ENCODE results near the gene CDH16.
A peak's percentile ranks its signal among the peaks of the same experiment; 100 is the strongest.

CDH16 gene

DNA sequence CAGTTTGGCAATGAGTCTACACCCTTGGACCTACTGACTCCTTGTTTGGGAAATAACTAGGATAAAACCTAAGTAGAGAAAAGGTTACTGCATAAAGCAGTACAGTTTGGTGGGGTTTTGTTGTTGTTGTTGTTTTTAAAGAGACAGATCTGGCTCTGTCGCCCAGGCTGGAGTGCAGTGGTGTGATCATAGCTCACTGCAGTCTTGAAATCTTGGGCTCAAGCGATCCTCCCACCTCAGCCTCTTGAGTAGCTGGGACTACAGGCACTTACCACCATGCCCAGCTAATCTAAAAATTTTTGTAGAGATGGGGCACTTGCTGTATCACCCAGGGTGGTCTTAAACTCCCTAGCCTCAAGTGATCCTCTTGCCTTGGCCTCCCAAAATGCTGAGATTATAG, 37.1 kb downstream of the CDH16 start (continued):
- TF ChIP-seq ZNF660 (tag by site-specific recombination; IDR thresholded peaks at IDR 0.05), result no peak
- TF ChIP-seq ZNF785 (tag by site-specific recombination; IDR thresholded peaks at IDR 0.05), result no peak
- no peak for TF ChIP-seq ZNF37A (tag by site-specific recombination; IDR thresholded peaks at IDR 0.05)
- no peak for TF ChIP-seq ZNF645 (tag by site-specific recombination; IDR thresholded peaks at IDR 0.05)

- Histone ChIP-seq H3K4me1 (ENCODE audit: control insufficient read depth, insufficient read depth, low read length) (no peaks in the 10 kb centered on the region), H3K9me3 (ENCODE audit: control insufficient read depth, insufficient read depth, low read depth, low read length) (no peaks in the 10 kb centered on the region), H3K4me3 (ENCODE audit: low read depth, low read length) (peak overlapping the region; percentile 78), H3K27ac (ENCODE audit: extremely low read depth, low read depth, low read length) (peak overlapping the region; percentile 53; the same call in 1 of the 2 replicates), H3K36me3 (ENCODE audit: control insufficient read depth in 2 of 2, insufficient read depth in 1 of 2, low read length in 2 of 2) (peaks cover 4 to 20% of the 10 kb centered on the region in 2 experiments; a peak in 2 of 3 replicates)
- POLR2A ChIA-PET, result interaction anchor here (0.6 to 2.3 kb wide), 11 partner anchors 8 to 160 kb away, joined by 3 to 9 read pairs (median 5); partner anchors contain the start of genes CES3 and NAE1
- no peak for TF ChIP-seq ATF2 (tag by site-specific recombination; IDR thresholded peaks at IDR 0.05; ENCODE audit: low read depth)
- no peak for TF ChIP-seq ZNF366 (tag by site-specific recombination; conservative IDR thresholded peaks at IDR 0.05)
- TF ChIP-seq GLIS2 (tag by site-specific recombination; IDR thresholded peaks at IDR 0.05), result 0 out of 2 replicates have a peak, but pooled peaks have one; percentile 12
- peak; percentile 1; the same call in 1 of the 2 replicates for TF ChIP-seq SP2 (tag by site-specific recombination; IDR thresholded peaks at IDR 0.05)
- TF ChIP-seq, protein P1, sequence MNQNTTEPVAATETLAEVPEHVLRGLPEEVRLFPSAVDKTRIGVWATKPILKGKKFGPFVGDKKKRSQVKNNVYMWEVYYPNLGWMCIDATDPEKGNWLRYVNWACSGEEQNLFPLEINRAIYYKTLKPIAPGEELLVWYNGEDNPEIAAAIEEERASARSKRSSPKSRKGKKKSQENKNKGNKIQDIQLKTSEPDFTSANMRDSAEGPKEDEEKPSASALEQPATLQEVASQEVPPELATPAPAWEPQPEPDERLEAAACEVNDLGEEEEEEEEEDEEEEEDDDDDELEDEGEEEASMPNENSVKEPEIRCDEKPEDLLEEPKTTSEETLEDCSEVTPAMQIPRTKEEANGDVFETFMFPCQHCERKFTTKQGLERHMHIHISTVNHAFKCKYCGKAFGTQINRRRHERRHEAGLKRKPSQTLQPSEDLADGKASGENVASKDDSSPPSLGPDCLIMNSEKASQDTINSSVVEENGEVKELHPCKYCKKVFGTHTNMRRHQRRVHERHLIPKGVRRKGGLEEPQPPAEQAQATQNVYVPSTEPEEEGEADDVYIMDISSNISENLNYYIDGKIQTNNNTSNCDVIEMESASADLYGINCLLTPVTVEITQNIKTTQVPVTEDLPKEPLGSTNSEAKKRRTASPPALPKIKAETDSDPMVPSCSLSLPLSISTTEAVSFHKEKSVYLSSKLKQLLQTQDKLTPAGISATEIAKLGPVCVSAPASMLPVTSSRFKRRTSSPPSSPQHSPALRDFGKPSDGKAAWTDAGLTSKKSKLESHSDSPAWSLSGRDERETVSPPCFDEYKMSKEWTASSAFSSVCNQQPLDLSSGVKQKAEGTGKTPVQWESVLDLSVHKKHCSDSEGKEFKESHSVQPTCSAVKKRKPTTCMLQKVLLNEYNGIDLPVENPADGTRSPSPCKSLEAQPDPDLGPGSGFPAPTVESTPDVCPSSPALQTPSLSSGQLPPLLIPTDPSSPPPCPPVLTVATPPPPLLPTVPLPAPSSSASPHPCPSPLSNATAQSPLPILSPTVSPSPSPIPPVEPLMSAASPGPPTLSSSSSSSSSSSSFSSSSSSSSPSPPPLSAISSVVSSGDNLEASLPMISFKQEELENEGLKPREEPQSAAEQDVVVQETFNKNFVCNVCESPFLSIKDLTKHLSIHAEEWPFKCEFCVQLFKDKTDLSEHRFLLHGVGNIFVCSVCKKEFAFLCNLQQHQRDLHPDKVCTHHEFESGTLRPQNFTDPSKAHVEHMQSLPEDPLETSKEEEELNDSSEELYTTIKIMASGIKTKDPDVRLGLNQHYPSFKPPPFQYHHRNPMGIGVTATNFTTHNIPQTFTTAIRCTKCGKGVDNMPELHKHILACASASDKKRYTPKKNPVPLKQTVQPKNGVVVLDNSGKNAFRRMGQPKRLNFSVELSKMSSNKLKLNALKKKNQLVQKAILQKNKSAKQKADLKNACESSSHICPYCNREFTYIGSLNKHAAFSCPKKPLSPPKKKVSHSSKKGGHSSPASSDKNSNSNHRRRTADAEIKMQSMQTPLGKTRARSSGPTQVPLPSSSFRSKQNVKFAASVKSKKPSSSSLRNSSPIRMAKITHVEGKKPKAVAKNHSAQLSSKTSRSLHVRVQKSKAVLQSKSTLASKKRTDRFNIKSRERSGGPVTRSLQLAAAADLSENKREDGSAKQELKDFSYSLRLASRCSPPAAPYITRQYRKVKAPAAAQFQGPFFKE (tag by site-specific recombination; IDR thresholded peaks at IDR 0.05; ENCODE audit: borderline replicate concordance), result 0 out of 2 replicates have a peak, but pooled peaks have one; percentile 14
- TF ChIP-seq ZNF423 (tag by site-specific recombination; IDR thresholded peaks at IDR 0.05), result no peak
- peak; percentile 32; the same call in 1 of the 2 replicates for TF ChIP-seq ZBTB20 (tag by site-specific recombination; IDR thresholded peaks at IDR 0.05)
- no peak for TF ChIP-seq ZNF473 (tag by site-specific recombination; IDR thresholded peaks at IDR 0.05)
- CTCF ChIA-PET, result interaction anchor here (0.6 to 2.4 kb wide), 12 partner anchors 8 to 474 kb away, joined by 3 to 16 read pairs (median 5); partner anchors contain the start of gene NAE1
These were observed 37.7 kb downstream of the CDH16 start for GRCh38 chr16:66881014-66881417.

GRCh38 chr16:66880288-66881013, 38.2 kb downstream of the CDH16 start, which contains the start of gene PDP2:
Gene PDP2 (plus strand): TSS chr16:66880515. CDS start chr16:66884285, 3,770 bp downstream.
- no peaks in the 10 kb centered on the region for H3K9me3 ChIP-seq (ENCODE audit: control insufficient read depth, insufficient read depth, low read depth, low read length)
- peak within 1 kb of the TSS; percentile 53; the same call in 1 of the 2 replicates for H3K27ac ChIP-seq (ENCODE audit: extremely low read depth, low read depth, low read length)
- peaks cover 4 to 14% of the 10 kb centered on the region in 2 experiments; a peak in 2 of 3 replicates for H3K36me3 ChIP-seq (ENCODE audit: control insufficient read depth in 2 of 2, insufficient read depth in 1 of 2, low read length in 2 of 2)
- no peaks in the 10 kb centered on the region for H3K4me1 ChIP-seq (ENCODE audit: control insufficient read depth, insufficient read depth, low read length)
- POLR2A ChIA-PET, result interaction anchor here (0.6 to 2.3 kb wide), 11 partner anchors 9 to 161 kb away, joined by 3 to 9 read pairs (median 5); partner anchors contain the start of genes CES3 and NAE1
- CTCF ChIA-PET, result interaction anchor here (0.6 to 2.4 kb wide), 10 partner anchors 8 to 312 kb away, joined by 3 to 16 read pairs (median 6); partner anchors contain the start of gene NAE1
- H3K4me3 ChIP-seq (ENCODE audit: low read depth, low read length), result peak within 1 kb of the TSS; percentile 78
- TF ChIP-seq ZNF600 (tag by site-specific recombination; IDR thresholded peaks at IDR 0.05) (no peak), ZNF48 (tag by site-specific recombination; IDR thresholded peaks at IDR 0.05) (no peak), ZNF184 (tag by site-specific recombination; IDR thresholded peaks at IDR 0.05) (no peak), ZBTB7A (tag by site-specific recombination; IDR thresholded peaks at IDR 0.05; ENCODE audit: low read depth) (peak; percentile 95), IKZF3 (tag by site-specific recombination; IDR thresholded peaks at IDR 0.05) (no peak), GFI1B (tag by site-specific recombination; IDR thresholded peaks at IDR 0.05) (no peak), MYNN (tag by site-specific recombination; IDR thresholded peaks at IDR 0.05; ENCODE audit: borderline replicate concordance) (no peak)
- TF ChIP-seq, protein P2, sequence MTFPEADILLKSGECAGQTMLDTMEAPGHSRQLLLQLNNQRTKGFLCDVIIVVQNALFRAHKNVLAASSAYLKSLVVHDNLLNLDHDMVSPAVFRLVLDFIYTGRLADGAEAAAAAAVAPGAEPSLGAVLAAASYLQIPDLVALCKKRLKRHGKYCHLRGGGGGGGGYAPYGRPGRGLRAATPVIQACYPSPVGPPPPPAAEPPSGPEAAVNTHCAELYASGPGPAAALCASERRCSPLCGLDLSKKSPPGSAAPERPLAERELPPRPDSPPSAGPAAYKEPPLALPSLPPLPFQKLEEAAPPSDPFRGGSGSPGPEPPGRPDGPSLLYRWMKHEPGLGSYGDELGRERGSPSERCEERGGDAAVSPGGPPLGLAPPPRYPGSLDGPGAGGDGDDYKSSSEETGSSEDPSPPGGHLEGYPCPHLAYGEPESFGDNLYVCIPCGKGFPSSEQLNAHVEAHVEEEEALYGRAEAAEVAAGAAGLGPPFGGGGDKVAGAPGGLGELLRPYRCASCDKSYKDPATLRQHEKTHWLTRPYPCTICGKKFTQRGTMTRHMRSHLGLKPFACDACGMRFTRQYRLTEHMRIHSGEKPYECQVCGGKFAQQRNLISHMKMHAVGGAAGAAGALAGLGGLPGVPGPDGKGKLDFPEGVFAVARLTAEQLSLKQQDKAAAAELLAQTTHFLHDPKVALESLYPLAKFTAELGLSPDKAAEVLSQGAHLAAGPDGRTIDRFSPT (tag by site-specific recombination; IDR thresholded peaks at IDR 0.05), result peak; percentile 97

Data from HEK293 (cell line).